Transverse colon (tissue), 3 donors: ENCODE data around the gene PCDHGA1.

Source experiments
- POLR2A ChIP-seq: fragments of 450-650 bp; IDR thresholded peaks from one replicate; pipeline ENCODE4 v1.6.1; 2016; ENCODE audit warnings: antibody characterized with exemption, mild to moderate bottlenecking, moderate library complexity
- TF ChIP-seq, protein P1 (sequence below), 5 experiments: fragments of 200-600 bp in 3 of 5; fragments of 450-650 bp in 2 of 5; sonication (generic) in 3 of 5; IDR thresholded peaks; 1 replicate in 2 of 5; 2 replicates in 3 of 5; pipeline ENCODE4 v1.5.1; 2016 to 2017; ENCODE audit warnings: antibody characterized with exemption in 5 of 5, inconsistent platforms in 3 of 5, mild to moderate bottlenecking in 2 of 5, moderate library complexity in 1 of 5

DNA sequence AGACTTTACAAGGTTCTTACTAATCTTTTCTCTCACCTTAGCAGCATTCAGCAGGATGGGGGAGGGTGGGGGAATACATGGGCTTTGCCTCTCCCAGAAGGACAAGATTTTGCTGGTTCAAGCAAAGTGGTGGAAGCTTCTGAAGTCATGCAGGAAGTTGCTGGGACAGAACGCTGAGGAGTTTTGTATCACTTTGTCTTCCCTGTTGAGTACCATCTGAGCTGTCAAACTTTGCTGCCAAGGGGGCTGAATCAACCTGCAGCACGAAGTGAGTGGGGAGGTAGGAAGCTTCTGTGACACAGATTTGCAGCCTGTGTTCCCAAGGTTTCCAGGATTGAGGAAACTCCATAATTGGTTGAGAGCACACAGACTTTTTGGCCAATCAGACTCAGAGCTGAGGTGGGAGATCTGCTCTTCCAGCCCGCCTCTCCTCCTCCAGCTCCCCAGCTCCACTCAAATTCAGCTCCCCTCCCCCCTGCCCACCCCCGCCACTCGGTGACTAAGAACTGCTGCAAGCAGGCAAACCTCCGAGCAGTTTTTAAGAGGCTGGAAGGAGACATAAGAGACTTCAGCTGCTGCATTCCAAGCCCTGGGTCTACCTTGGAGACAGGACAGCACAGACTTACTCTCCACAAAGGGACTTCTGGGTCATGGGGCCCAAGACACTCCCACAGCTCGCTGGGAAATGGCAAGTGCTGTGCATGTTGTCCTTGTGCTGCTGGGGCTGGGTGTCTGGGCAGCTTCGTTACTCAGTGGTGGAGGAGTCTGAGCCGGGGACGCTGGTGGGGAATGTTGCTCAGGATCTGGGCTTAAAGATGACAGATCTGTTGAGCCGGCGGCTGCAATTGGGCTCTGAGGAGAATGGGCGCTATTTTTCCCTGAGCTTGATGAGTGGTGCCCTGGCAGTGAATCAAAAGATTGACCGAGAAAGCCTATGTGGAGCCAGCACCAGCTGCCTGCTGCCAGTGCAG lies 158.6 kb downstream of the PCDHGA1 start, which contains the start of gene PCDHGC5:
- TF ChIP-seq, protein P1, sequence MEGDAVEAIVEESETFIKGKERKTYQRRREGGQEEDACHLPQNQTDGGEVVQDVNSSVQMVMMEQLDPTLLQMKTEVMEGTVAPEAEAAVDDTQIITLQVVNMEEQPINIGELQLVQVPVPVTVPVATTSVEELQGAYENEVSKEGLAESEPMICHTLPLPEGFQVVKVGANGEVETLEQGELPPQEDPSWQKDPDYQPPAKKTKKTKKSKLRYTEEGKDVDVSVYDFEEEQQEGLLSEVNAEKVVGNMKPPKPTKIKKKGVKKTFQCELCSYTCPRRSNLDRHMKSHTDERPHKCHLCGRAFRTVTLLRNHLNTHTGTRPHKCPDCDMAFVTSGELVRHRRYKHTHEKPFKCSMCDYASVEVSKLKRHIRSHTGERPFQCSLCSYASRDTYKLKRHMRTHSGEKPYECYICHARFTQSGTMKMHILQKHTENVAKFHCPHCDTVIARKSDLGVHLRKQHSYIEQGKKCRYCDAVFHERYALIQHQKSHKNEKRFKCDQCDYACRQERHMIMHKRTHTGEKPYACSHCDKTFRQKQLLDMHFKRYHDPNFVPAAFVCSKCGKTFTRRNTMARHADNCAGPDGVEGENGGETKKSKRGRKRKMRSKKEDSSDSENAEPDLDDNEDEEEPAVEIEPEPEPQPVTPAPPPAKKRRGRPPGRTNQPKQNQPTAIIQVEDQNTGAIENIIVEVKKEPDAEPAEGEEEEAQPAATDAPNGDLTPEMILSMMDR (IDR thresholded peaks at IDR 0.05): no peak
- TF ChIP-seq POLR2A: no peak
